AG09319 (cell line): ENCODE results near the gene DRD4.

ENCODE experiments used
- DNase-seq: peaks from one replicate; pipeline ENCODE4 v3.0.0-alpha.2; 2010; ENCODE audit warnings: low read depth; ENCODE audit errors: extremely low read depth
- TF ChIP-seq, protein P1 (sequence below): IDR thresholded peaks from 2 replicates; pipeline ENCODE4 v1.5.1; 2011; ENCODE audit warnings: low read depth, mild to moderate bottlenecking, inconsistent platforms, low read length, moderate library complexity

Gene DRD4

DNA sequence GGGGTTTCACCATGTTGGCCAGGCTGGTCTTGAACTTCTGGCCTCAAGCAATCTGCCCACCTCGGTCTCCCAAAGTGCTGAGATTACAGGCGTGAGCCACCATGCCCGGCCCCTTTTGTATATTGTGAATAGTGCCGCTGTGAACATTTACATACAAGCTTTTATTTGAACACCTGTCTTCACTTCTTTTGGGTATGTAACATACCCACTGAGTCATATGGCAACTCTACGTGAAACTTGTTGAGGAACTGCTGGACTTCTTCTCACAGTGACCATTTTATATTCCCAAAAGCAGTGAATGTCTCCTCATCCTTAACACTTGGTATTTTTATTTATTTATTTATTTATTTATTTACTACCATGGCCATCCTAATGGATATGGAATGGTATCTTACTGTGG lies 6.2 kb upstream of the DRD4 start:
- TF ChIP-seq, protein P1, sequence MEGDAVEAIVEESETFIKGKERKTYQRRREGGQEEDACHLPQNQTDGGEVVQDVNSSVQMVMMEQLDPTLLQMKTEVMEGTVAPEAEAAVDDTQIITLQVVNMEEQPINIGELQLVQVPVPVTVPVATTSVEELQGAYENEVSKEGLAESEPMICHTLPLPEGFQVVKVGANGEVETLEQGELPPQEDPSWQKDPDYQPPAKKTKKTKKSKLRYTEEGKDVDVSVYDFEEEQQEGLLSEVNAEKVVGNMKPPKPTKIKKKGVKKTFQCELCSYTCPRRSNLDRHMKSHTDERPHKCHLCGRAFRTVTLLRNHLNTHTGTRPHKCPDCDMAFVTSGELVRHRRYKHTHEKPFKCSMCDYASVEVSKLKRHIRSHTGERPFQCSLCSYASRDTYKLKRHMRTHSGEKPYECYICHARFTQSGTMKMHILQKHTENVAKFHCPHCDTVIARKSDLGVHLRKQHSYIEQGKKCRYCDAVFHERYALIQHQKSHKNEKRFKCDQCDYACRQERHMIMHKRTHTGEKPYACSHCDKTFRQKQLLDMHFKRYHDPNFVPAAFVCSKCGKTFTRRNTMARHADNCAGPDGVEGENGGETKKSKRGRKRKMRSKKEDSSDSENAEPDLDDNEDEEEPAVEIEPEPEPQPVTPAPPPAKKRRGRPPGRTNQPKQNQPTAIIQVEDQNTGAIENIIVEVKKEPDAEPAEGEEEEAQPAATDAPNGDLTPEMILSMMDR: no peak

DNA sequence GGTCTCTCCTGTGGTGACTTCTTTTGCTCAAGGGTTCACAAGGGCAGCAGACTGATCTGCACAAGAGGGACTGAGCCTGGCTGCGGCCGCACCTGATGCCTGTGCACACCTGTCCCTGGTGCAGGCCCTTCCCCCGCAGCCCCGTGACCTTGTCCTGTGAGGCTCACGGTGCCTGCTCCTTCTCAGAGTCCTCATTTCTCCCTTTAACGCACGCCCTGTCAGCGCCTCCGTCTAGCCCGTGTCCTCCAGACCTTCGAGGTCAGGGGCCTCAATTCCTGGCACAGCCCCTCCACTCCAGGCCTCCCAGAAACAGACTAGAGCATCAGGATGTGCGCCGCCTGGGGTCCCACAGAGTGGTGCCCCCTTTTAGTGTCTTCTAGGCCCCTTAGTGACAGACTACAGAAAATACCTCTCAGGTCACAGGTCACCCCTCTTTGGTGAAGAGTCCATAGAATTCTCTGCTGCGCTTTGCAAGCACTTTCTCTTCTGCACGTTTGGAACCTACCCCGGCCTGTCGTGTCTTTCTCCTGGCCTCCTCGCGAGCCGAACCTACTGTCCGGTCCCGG lies 1.0 kb upstream of the DRD4 start:
- DNase-seq: no peak
- TF ChIP-seq, protein P1: no peak

More for the DNA sequence above, 6.2 kb upstream of the DRD4 start:
- DNase-seq: no peak

DNA sequence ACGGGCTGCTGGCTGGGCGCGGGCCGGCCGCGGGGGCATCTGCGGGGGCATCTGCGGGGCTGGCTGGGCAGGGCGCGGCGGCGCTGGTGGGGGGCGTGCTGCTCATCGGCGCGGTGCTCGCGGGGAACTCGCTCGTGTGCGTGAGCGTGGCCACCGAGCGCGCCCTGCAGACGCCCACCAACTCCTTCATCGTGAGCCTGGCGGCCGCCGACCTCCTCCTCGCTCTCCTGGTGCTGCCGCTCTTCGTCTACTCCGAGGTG lies 194 bp downstream of the DRD4 start:
- TF ChIP-seq, protein P1: no peak

DNA sequence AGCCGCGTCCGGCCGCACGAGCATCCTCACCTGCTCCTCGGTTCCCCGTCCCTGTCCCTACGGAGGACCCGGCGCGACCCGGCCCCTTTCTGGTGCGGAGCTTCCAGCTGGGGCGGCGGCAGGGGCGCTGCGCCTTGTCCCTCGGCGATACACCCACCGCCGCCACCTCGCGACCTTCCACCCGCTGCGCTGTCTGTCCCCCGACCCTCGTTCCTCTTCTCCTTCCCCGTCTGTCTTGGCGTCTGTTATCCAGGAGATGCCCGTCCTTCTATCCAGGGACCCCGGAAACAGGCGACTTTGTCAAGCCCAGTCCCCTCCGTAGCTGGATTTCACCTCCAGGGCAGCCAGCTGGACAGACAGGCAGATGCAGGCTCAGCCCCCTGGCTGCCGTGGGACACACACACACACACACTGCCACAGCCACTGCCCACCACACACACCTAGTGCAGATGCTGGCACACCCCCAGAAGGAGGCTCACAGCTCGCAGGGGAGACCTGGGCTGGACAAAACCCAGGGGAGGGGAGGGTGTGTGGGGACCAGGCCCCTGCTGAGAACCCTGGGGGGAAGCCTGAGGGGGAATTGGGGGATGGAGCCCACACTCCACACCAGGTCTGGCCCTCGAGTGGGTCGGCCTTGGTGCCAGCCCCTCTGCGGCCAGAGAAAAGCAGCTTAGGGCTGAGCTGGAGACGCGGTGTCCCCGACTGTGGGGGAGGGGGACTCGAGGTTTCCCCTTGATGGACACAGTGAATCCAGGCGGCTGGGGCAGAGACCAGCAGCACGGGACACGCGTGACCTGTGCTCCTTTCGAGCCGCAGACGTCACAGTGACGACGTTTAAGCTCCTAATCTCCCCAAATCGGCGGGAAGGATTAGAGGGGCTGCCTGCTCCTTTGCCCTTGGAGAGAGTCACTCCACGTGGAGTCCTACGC lies 788 bp downstream of the DRD4 start:
- DNase-seq: no peak
- TF ChIP-seq, protein P1: no peak

More for the DNA sequence above, 194 bp downstream of the DRD4 start:
- no peak for DNase-seq

DNA sequence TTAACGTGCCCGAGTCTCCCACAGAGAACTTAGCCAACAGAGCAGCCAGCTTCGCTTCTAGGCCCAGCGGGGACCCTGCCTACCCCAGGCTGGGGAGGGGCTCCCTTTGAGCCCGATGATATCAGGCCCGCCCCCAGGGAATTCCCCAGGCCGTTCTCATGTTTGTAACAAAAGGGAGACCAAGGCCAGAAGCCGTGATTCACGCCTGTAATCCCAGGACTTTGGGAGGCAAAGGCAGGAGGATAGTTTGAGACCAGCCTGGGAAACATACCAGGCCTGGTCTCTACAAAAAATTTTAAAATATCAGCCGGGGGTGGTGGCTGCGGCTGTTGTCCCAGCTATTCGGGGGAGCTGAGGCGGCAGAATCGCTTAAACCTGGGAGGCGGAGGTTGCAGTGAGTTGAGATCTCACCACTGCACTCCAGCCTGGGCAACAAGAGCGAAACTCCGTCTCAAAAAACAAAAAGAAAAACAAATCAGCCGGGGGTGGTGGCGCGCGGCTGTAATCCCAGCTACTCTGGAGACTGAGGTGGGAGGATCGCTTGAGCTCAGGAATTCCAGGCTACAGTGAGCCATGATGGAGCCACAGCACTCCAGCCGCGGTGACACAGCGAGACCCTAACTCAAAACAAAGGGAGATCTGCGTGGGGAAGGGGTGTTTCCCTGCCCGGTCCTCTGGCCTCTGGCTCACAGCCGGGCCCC lies 1.7 kb downstream of the DRD4 start:
- TF ChIP-seq, protein P1: no peak
- DNase-seq: no peak

DNA sequence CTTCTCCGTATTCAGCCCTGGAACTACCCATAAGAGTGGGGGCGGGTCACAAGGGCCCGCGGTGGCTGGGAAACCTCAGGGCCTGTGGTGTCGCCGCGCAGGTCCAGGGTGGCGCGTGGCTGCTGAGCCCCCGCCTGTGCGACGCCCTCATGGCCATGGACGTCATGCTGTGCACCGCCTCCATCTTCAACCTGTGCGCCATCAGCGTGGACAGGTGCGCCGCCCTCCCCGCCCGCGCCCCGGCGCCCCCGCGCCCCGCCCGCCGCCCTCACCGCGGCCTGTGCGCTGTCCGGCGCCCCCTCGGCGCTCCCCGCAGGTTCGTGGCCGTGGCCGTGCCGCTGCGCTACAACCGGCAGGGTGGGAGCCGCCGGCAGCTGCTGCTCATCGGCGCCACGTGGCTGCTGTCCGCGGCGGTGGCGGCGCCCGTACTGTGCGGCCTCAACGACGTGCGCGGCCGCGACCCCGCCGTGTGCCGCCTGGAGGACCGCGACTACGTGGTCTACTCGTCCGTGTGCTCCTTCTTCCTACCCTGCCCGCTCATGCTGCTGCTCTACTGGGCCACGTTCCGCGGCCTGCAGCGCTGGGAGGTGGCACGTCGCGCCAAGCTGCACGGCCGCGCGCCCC lies 2.4 kb downstream of the DRD4 start:
- no peak for DNase-seq
- TF ChIP-seq, protein P1: no peak
